Activated T-cell treated with anti-CD3 and anti-CD28 coated beads, Interleukin-2, amount 50 U/mL, for 1 hour (primary cell): ENCODE results near the gene GMDS.

Source experiments
- DNase-seq: peaks from one replicate; pipeline ENCODE4 v3.0.0-alpha.2; 2020

The GMDS gene

DNA sequence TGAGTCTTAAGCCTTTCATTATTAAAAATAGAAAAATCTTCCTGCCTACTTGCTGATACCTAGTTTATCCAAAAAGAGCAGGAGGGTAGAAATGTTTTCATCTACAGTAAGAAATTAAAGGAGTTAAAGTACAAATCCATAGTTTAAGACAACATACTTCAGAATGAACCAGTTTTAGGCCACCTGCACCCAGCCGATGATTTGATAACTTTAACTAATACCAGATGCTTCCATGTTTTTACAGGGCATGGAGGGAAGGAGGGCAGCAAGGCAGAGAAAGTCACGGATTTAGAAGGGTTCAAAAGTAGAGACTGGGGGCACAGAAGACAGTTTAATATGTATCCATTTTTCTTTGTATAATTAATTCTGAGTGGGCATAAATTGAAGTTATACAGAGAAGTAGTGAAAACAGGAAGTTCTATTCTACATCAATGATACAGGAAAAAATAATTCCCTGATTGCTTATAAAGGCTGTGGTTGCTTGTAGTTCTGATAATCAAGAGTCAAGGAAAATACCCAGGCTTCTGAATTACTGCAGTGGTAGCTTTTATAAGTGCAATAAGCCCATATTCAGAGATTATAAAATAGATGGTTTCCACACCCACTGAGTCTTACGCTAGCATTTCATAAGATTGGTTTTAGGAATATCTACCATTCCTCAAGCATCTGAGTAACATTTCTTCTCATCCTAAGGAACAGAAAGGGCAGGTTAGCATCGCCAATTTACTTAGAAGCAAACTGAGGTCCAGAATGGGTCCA, 72.0 kb downstream of the GMDS start:
- no peak for DNase-seq

DNA sequence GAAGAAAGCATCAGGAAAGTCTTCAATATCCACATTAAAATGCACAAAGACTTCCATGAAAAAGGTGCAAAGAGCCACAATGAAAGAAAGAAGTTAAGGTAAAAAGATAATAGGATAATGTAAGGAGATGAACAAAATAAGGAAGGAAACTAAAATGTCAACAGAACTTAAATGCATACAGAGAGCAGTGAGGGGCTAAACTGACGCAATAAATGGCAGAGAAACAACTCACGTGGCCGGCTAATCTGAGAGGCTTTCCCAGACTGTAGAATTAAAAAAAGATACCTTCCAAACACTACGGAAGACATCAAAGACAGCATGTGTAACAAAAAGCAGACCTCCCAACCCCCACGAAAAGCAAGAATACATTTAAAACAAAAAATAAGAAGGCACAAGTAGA, 73.7 kb downstream of the GMDS start:
- DNase-seq: no peak

DNA sequence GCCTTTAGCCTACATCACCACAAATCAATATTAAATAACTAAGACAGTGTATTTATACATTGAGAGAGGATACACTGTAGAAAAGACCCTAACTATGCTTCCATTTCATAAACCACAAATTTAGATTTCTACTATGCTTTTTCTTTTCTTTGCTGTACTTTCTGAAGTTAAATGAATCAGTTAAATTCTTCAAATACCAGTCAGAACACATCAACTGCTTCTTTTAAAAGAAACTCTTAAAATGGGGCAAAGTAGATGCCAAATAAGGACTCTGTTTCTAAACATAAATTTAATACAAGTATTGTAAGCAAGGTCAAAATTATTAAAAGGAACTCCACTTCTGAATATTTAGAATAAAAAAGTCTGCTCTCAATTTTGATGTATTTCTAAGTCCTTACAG, 76.9 kb downstream of the GMDS start:
- no peak for DNase-seq

DNA sequence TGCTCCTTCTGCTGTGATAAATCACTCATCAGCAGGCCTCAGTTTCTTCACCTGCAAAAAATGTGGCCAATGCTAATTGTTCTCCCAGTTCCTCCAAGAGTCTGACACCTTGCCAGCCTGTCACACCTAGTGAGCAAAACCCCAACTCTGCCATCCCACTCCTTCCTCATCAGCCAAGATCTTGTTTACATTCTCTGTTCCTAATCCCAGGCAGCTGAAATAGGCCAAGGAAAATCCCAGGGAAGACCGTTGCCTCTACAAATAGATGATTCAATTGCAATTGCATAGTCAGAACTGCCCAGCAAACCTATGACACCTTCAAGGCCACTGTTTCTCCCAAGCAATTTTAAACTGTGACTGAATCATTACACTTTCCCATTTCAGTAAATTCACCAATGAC, 78.7 kb downstream of the GMDS start:
- DNase-seq: no peak

DNA sequence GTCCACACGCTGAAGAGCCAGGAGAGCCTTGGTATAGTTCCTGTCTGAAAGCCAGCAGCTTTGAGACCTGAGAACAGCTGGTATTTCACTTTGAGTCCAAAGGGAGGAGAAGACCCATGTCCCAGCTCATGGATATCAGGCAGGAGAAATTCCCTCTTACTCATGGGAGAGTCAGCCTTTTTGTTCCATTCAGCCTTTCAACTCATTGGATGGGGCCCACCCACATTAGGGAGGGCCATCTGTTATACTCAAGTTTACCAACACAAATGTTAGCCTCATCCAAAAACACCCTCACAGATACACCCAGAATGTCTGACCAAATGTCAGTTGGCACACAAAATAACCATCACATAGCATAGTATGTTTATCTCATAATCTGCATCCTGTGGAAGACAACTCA, 80.1 kb downstream of the GMDS start:
- no peak for DNase-seq

DNA sequence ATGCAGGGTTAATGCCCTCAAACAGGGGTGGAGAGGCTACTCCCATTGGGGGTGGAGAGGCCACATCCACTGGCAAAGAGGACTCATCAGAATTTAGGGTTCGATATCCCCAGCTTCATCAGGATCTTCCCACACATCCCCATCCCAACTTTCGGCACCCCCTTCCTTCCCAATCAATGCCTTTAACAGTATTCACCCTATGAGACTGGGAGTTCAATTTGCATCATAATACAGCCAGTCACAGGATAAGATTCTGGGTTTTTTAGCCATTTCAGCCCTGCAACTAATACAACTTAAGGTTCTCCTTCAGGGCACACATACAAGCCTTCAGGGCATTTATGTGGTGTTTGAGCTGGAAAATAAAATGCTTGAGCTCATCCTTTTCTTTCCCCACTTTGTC, 80.9 kb downstream of the GMDS start:
- DNase-seq: no peak

DNA sequence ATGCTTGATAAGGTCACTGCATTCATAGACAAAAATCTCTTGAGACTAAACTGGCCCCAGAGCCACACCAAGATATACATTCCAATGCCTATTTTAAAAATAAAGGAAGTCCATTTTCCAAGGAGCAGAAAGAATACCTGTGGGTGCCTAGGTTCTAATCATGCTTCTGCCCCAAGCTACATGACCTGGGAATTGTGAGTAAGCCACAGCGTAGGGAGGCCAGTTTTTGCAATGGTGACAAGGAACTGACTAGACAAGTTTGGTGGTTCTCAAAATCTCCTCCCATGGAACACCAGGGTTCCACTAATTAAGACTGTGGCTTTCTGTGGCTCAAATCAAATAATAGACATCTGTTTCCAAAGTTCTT, 83.3 kb downstream of the GMDS start:
- DNase-seq: no peak

DNA sequence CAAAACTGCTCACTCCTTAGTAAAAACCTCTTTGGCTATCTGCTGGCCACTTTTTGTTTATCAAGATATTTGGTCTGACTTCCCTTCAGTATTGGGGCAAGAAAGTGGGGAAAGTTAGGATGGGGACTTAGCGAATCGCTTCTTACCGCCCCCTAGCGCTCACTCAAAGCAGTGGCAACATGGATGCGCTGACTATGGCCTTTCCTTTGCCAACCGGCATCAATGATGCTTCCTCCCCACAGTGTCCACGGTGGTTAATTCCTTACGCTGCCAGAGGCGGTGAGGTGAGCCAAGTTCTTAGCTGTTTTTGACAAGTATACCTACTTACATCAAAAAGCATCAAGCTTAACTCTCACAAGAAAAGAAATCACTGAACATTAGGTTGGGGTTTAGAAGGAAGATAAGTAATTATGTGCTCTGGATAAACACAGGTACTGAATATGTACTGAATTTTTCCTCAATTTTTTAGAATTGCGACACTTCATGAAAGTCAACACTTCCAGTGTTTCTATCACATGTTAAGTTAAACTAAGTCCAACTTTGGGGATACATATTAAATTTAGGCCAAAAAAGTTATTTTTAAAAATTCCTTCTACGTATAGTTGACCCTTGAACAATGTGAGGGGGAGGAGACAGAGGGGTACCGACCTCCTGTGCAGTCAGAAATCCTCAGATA, 86.7 kb downstream of the GMDS start:
- DNase-seq: no peak

DNA sequence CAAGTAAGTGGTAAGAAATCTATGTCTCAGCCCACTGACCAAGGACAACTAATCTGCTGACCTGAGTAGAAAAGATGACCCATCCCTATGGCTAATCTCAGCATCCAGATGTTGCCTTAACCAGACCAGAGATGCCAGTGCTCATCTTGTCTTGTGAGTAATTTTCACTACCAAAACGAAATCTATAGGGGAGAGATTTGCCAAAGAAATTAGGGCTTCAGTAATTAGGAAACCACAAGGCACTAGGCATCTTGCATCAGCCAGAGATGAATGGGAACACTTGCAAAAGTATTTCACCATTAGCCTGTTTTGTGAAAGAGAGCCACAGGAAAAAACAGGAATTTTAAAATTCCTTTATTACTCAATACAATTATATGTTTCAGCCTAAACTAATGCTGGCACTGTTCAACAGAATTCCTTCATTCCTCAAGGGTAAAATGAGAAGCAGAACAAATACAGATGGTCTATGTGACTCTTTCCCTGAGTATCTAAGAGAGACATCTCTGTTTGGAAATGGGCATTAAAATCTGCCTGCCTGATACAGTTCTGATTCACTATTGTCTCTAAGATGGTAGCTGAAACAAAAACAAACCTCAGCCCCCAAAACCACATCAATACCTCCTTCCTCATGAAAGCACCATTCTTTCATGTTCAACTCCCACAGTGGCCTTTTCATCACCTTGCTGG, 87.8 kb downstream of the GMDS start:
- DNase-seq: no peak

DNA sequence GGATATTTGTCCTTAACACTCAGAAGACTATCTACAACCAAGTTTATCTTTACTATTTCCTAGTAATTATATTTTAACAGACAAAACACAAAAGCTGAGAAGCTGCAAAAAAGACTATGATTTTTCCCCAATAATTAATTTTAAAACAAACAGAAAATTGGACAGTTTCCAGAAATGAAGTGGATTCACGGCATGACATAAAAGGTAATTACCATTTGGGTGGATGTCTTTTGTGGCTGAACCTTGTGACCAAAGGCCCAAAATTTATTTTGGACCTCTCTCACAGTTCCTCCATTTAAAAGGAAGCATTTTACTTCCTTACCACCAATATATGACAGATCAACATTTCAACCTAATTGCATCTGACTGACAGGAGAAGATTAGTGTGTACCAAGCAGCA, 90.2 kb downstream of the GMDS start:
- DNase-seq: no peak

DNA sequence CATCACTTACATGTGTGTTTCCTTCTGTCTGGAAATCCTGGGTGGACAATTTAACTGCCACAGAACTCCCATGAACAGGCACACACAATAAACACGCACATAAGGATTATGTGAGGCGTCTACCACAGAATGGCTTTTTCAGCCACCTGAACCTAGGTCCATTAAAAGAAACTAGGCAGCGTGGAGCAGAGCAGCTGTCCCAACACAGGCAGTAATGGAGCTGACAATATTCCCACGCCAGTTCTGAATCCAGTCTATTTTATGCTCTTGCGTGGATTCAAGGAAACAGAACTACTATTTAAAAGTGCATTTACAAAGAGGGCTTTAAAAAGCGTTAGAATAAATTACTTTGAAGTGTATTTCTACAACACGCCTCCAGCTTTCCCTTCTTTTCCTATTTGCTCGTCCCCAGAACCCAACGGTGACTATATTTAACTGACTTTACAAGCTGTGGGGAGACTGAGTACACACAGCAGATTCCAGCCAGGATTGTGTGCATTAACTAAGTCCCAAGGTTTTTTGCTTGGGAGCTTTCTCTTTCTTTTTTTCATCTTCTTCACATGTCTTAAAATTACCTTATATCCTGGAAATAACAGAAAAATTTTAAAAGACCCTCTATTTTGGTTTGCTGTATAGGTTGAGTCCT, 95.9 kb downstream of the GMDS start:
- no peak for DNase-seq

DNA sequence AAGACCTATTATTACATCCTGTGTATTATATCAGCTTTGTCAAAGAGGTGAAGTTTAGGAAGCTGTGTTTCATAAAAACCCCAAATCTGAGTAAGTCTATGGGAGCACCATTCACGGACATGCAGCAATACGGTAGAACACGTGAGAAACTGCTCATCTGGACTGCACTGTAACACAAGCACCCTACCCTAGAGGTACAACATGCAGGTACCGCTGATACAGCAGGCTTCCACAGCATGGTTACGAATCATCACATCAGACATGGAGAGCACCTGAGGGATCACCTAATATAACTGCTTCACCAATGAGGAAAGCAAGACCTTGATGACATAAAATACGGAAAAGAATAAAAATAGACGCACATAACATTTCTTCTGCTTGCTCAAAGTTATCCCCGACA, 96.7 kb downstream of the GMDS start:
- DNase-seq: no peak

DNA sequence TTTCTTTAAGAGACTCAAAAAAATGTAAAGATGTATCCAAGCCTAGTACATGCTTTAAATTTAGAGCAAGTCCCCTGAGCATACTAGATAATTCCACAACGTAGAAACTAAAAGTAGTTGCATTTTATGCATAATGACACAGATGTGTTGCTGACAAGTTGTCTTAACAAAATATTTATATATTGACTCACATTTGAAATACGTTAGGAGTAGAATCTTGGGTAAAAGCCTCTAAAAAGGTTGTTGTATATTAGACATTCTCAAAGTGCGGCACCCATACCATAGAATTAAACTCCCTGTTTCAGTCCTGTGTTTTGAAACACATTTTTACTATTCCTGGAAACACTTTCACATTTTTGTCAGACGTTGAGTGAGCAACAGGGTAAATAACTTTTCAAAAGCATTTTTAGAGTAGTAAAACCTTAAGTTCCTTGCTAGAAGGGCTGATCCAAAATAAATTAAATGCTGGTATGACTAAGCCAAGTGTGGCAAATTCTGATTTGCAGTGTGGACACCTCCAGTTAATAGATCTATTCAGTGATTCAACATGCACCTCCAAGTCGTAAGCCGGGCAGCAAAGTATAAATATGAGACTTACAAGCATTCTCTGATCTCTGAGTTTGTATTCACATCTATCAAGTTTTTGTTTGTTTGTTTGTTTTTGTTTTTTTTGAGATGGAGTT, 97.5 kb downstream of the GMDS start:
- DNase-seq: no peak

DNA sequence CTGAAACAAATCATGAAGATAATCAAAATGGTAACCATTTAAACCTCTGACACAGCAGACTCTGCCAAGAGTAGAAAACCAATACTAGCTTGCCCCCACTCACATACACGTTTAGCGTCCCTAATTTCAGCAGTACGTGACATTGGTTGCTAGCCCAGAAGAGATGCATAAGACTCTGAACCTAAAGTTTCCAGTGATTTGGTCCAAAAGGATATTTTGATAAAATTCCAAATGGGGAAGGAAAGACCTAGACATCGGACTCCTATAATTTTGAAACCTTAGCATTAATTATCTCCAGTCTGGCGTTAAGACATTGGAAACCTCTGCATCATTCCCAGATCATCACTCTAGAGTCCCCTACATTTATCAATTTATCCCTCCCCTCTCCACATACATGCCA, 98.1 kb downstream of the GMDS start:
- no peak for DNase-seq

DNA sequence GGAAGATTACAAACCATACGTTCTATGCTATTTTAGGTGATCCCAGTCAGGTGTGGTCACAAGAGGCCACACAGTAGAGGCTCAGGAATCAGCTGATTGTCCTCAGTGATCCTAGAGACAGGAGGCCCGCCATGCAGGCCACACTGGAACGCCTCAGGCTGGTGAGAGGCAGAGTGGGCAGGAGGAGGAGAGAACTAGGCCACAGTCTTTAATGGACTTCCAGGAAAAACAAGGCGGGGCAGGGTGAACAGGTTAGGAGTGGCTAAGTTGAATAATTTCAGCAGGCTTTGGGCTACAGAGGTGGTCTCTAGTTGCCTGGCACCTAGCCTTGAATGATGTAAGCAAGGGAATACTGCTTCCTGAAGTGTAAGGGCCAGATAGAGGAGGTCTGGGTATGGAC, 101.2 kb downstream of the GMDS start:
- DNase-seq: no peak

DNA sequence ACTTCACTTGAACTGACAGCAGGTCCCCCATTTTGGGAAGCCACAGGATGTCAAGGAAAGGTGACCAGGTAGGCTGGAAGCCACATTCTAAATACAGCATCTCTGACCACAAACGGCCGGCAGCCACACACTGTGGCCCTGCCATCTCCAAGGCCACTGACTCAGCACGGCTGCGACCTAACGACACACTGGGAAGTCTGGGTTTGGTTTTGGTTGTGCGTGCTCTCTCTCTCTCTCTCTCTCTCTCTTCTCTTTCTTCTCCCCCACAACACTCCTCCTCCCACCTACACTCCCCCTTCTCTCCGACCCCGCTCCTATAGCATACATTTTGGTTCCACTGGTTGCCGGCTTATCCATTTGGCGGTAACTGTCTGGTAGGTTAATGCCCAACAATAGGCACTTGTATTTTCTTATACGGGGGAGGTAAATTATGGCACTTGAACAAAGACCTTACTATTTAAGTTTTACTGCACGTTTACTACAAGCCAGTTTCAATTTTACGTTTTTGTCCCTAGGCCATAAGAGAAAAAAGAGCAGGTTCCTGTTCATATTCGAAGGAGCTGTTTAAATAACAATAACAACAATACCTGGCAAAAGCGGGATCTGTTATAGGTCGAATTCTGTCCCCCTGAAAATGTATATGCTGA, 103.6 kb downstream of the GMDS start:
- DNase-seq: no peak

DNA sequence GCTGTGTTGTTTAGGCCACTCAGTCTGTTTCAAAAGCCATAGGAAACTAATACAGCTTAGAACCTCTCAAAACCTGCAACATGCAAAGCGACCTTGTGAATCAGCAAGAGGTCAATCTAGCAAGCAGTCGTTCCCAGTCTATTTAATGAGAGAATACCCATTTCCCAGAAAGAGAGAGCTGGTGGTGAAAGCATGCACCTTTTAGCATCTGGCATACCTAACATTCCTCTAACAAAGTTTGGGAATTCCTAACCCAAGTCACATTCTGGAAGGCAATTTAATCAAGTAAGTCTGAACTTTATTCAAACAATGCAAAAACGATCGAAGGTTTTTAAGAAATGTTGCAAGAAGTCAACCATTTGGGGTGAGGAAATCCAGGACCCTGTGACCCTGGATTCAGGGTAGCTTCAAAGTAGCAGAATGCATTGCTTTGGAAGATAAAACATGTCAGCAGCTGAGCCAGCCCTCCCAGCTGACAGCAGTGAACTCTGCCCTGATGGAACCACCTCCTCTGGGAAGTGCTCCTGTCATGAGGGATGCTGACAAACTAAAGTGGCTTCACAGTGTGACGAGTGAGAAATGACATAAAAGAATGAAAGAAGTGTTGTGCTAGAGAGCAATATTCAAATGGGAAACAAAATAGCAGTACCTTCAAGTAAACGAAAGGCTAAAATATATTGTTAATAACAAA, 104.8 kb downstream of the GMDS start:
- DNase-seq: no peak

DNA sequence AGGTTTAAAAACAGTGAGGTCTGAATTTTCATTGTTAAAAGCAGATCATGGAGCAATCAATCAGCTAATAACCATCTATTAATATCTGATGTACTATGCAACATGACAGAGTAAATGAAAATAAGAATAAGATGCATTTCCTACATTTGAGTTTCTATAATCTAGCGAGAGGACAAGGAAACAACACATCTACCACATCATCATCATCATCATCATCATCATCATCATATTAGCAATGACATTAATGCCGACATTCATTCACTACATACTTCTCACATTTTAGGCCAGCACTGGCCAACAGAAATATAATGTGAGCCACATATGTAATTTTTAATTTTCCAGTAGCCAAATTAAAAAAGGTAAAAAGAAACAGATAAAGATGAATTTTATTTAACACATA, 110.0 kb downstream of the GMDS start:
- no peak for DNase-seq

DNA sequence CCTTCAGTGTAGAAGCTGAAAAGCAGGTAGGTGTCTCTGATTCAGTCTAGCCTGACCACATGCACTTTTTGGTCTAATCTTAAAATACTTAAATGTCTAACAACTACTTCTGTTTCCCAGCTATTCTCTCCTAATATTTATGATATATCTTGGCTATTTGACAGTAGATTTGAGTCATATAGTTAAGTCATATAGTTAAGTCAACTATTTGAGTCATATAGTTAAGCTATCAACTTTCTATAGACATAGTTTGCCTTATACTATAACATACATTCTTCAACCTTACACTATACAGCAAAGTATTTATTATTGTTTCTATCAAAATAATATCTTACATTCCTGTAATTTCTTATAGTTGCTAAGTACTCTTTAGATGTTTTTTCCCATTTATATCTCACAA, 110.9 kb downstream of the GMDS start:
- no peak for DNase-seq

DNA sequence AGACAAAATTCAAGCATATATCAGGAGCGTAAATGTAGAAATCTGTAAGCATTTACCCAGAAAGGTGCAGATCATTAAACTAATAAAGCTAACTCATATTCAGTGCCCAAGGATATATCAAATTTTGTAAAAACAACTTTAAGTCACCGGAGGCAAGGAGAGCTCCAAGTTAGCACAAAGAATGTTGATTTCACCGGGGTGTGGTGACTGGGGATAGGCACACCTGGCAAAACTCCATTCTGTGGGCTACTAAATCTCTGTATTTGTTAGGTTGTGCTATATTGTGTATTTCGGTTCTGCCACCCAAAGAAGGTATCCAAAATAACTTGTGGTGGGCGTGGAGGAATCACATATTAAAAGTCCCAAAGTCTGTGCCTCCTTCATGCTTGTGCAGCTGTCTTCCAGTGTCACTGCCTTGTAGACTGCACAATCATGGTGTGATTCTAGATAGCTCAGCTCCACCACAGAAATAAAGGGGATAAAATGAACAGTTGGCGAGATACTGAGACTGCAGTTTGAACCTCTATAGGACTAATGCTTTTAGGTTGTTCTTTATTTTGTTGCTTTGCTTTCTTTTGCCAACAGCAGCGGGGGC, 111.6 kb downstream of the GMDS start:
- no peak for DNase-seq

DNA sequence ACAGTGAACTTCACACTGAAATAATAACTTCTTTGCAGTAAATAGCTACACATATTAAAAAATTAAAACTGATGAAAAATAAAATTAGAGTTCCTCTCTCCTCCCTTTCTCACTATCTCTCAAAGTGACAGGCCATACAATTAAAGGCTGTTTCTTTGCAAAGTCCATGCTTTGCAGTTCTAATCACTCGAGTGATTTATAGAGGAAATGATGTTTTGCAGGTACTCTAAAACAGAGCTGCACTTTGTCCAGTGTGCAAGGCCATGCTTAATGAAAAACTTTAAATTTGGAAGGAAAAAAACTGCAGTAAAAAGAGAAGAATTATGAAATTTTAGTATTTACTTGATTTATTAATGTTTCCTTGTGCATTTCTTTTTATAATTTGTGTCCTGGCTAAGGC, 112.5 kb downstream of the GMDS start:
- no peak for DNase-seq

DNA sequence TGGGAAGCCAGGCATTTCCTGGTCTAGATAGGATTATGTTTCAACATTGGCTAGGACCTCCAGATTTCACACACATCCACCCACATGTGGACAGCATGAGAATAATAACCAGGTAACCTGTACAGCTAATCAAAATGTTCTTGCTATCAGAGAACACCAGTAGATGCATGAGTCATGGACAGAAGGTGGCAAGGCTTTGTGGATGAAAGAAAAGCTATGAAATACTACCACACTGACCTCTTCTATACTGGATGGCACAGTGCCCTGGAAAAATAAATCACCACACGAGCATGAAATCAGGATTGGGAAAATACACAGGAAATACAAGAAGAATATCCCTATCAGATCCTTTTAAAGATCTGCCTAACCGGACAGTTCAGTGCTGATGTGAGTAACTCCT, 113.0 kb downstream of the GMDS start:
- no peak for DNase-seq
